ENCODE results near the gene CRHR1.

CRHR1 gene

GRCh38 chr17:45780921-45781320, 3.2 kb upstream of the CRHR1 start (continued):
- no peak for TF ChIP-seq GLI4 (tag by site-specific recombination; IDR thresholded peaks at IDR 0.05)
- no peak for TF ChIP-seq ZNF558 (tag by site-specific recombination; IDR thresholded peaks at IDR 0.05)
- TF ChIP-seq MYNN (tag by site-specific recombination; IDR thresholded peaks at IDR 0.05; ENCODE audit: borderline replicate concordance): no peak
- TF ChIP-seq ZSCAN4 (tag by site-specific recombination; IDR thresholded peaks at IDR 0.05): no peak

GRCh38 chr17:45782889-45783592, 1.1 kb upstream of the CRHR1 start:
- Histone ChIP-seq H3K4me3 (ENCODE audit: low read depth, low read length) (peak overlapping the region; percentile 56), H3K4me1 (ENCODE audit: control insufficient read depth, insufficient read depth, low read length) (no peaks in the 10 kb centered on the region), H3K9me3 (ENCODE audit: control insufficient read depth, insufficient read depth, low read depth, low read length) (no peaks in the 10 kb centered on the region), H3K27ac (ENCODE audit: extremely low read depth, low read depth, low read length) (peak overlapping the region; percentile 51; the same call in 1 of the 2 replicates), H3K36me3 (ENCODE audit: control insufficient read depth in 2 of 2, insufficient read depth in 1 of 2, low read length in 2 of 2) (no peaks in the 10 kb centered on the region)
- POLR2A ChIA-PET: interaction anchor here (1.2 to 1.4 kb wide), 2 partner anchors 17 to 142 kb away, joined by 3 read pairs; no protein-coding TSS in a partner anchor
- CTCF ChIA-PET: interaction anchor here (0.6 to 4.6 kb wide), 35 partner anchors 10 to 488 kb away, joined by 3 to 53 read pairs (median 4); no protein-coding TSS in a partner anchor
- TF ChIP-seq ZNF654 (tag by site-specific recombination; IDR thresholded peaks at IDR 0.05; ENCODE audit: low read depth) (0 out of 2 replicates have a peak, but pooled peaks have one; percentile 16), ZNF830 (tag by site-specific recombination; IDR thresholded peaks at IDR 0.05; ENCODE audit: low read depth) (no peak), ZNF692 (tag by site-specific recombination; IDR thresholded peaks at IDR 0.05) (no peak), HIC1 (tag by site-specific recombination; IDR thresholded peaks at IDR 0.05) (peak; percentile 85), ZNF561 (tag by site-specific recombination; IDR thresholded peaks at IDR 0.05; ENCODE audit: borderline replicate concordance) (no peak), ZNF280C (tag by site-specific recombination; IDR thresholded peaks at IDR 0.05) (no peak), ZNF792 (tag by site-specific recombination; IDR thresholded peaks at IDR 0.05) (no peak), PATZ1 (tag by site-specific recombination; IDR thresholded peaks at IDR 0.05) (peak; percentile 28; the same call in 1 of the 2 replicates), INSM2 (tag by site-specific recombination; IDR thresholded peaks at IDR 0.05) (0 out of 2 replicates have a peak, but pooled peaks have one; percentile 32), HOXD13 (CRISPR knock-in tag; IDR thresholded peaks at IDR 0.05; ENCODE audit: borderline replicate concordance) (no peak), ZNF580 (tag by site-specific recombination; IDR thresholded peaks at IDR 0.05) (0 out of 2 replicates have a peak, but pooled peaks have one; percentile 8), ZNF24 (tag by site-specific recombination; IDR thresholded peaks at IDR 0.05) (peak; percentile 97), ZBTB26 (tag by site-specific recombination; optimal IDR thresholded peaks at IDR 0.05) (peak; percentile 82), ZBTB44 (tag by site-specific recombination; IDR thresholded peaks at IDR 0.05) (0 out of 2 replicates have a peak, but pooled peaks have one; percentile 8), ZBTB8A (tag by site-specific recombination; IDR thresholded peaks at IDR 0.05) (peak; percentile 88)
